HT1080 (cell line): ENCODE measurements around the gene MRPS18A. TPM values are rescaled to one million over a fixed set of nuclear protein-coding genes. Genes with fewer than 3 reads are reported as not detected.

Experiments used
- total RNA-seq: library from RNA; depleted of rRNA; stranded (reverse); fragments of >200 nt; shearing (Covaris generic); gene quantifications from 2 replicates; pipeline ENCODE4 v1.2.3, GENCODE V29; 2014; rRNA removed

Gene MRPS18A
- total RNA-seq, 1 experiment from 2014 or later, result 102 TPM

Other genes with a start within 250 kb of the MRPS18A start
- gene DLK2, start 232.2 kb downstream of the MRPS18A start, total RNA-seq, result 3.8 and 4.2 TPM in 2 replicates
- 19.4 and 21.3 TPM in 2 replicates for gene TJAP1, start 210.2 kb downstream of the MRPS18A start, total RNA-seq
- 0.07 and 0.77 TPM in 2 replicates for gene LRRC73, start 177.4 kb downstream of the MRPS18A start, total RNA-seq
- gene YIPF3, start 170.9 kb downstream of the MRPS18A start, total RNA-seq, result 94.2 and 100 TPM in 2 replicates
- 56.6 and 59.3 TPM in 2 replicates for gene POLR1C, start 170.7 kb downstream of the MRPS18A start, total RNA-seq
- gene XPO5, start 111.8 kb downstream of the MRPS18A start, total RNA-seq, result 38.9 and 70.7 TPM in 2 replicates
- gene POLH, start 111.6 kb downstream of the MRPS18A start, total RNA-seq, result 25.9 and 29.1 TPM in 2 replicates
- gene GTPBP2, start 58.5 kb downstream of the MRPS18A start, total RNA-seq, result 32.5 and 33.7 TPM in 2 replicates
- gene MAD2L1BP, start 52.0 kb downstream of the MRPS18A start, total RNA-seq, result 26.9 and 35.2 TPM in 2 replicates
- not detected in 2 replicates for gene RSPH9, start 42.8 kb downstream of the MRPS18A start, total RNA-seq
- 40.2 and 64.5 TPM in 2 replicates for gene VEGFA, start 82.4 kb upstream of the MRPS18A start, total RNA-seq